ENCODE data around the gene REEP6.
A peak's percentile ranks its signal among the peaks of the same experiment; 100 is the strongest.
"Not testable (repeated sequence)": the region's sequence is repeated elsewhere in the genome, so short reads cannot be mapped to it uniquely, and the experiment has no call there.

Gene REEP6

DNA sequence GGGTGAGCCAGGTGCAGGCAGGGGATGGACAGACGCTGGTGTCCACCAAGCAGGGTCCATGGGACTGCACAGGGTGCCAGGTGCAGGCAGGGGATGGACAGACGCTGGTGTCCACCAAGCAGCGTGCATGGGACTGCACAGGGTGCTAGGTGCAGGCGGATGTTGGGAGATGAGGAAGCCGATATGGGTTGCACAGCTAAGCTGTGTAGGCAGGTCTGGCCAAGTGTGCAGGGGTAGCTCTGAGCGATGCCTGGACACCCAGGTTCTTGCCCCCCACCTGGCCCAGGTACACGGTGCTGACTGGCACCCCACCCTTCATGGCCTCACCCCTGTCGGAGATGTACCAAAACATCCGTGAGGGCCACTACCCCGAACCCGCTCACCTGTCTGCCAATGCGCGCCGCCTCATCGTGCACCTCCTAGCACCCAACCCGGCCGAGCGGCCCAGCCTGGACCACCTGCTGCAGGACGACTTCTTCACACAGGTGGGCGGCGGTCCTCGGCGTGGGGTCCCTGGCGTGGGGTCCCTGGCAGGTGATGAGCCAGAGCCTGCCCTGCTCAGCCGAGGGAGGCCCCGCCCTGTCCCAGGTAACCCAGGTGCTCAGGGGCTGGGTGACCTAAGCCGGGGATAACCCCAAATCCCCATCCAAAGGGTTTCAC is 36.8 kb downstream of the REEP6 start:
- 84% methylated on average over 27 of the region's 27 CpGs for WGBS
- Histone ChIP-seq H2BK12ac (ENCODE audit: low read length in 2 of 2) (no peak overlapping the region), H3K27me3 (ENCODE audit: control insufficient read depth in 1 of 2, insufficient read depth in 1 of 2, low read length in 2 of 2) (peaks cover 23 to 50% of the 10 kb centered on the region in 2 experiments), H2BK120ac (ENCODE audit: low read depth, low read length) (no peak overlapping the region), H4K91ac (ENCODE audit: low read length) (peak overlapping the region; percentile 40), H3K18ac (ENCODE audit: low read depth in 1 of 2, low read length in 2 of 2) (no peak overlapping the region), H3K9me3 (ENCODE audit: control insufficient read depth, low read length) (no peaks in the 10 kb centered on the region), H2AFZ (ENCODE audit: low read depth, low read length) (no peak overlapping the region), H3K4me2 (ENCODE audit: low read length, poor library complexity, severe bottlenecking) (no peak overlapping the region), H4K8ac (ENCODE audit: low read length) (no peak overlapping the region), H3K4me1 (ENCODE audit: control insufficient read depth, insufficient read depth, low read depth, low read length) (peaks cover 14% of the 10 kb centered on the region), H3K23ac (ENCODE audit: low read length in 2 of 2) (no peak overlapping the region), H3K4me3 (ENCODE audit: insufficient read depth in 1 of 2, low read depth in 1 of 2, low read length in 2 of 2) (peak overlapping the region in 1 of 2 experiments; percentile 31), H3K4ac (ENCODE audit: low read depth in 1 of 2, low read length in 2 of 2) (no peak overlapping the region), H2BK15ac (ENCODE audit: low read depth, poor library complexity, severe bottlenecking) (no peak overlapping the region), H3K36me3 (ENCODE audit: control insufficient read depth in 1 of 2, insufficient read depth in 2 of 2, low read depth in 1 of 2, low read length in 2 of 2) (peaks cover 0 to 6% of the 10 kb centered on the region in 2 experiments), H3K9ac (ENCODE audit: low read length) (no peak overlapping the region), H2AK5ac (ENCODE audit: low read length, severe bottlenecking) (no peak overlapping the region), H2BK5ac (ENCODE audit: low read depth, low read length, poor library complexity, severe bottlenecking) (no peak overlapping the region), H3K79me1 (replicated peaks; ENCODE audit: low read length, poor library complexity, severe bottlenecking) (no peaks in the 10 kb centered on the region), H3K27ac (ENCODE audit: low read length, poor library complexity, severe bottlenecking) (no peak overlapping the region), H3K14ac (ENCODE audit: low read length in 2 of 2) (no peak overlapping the region)
- no peak for DNase-seq

DNA sequence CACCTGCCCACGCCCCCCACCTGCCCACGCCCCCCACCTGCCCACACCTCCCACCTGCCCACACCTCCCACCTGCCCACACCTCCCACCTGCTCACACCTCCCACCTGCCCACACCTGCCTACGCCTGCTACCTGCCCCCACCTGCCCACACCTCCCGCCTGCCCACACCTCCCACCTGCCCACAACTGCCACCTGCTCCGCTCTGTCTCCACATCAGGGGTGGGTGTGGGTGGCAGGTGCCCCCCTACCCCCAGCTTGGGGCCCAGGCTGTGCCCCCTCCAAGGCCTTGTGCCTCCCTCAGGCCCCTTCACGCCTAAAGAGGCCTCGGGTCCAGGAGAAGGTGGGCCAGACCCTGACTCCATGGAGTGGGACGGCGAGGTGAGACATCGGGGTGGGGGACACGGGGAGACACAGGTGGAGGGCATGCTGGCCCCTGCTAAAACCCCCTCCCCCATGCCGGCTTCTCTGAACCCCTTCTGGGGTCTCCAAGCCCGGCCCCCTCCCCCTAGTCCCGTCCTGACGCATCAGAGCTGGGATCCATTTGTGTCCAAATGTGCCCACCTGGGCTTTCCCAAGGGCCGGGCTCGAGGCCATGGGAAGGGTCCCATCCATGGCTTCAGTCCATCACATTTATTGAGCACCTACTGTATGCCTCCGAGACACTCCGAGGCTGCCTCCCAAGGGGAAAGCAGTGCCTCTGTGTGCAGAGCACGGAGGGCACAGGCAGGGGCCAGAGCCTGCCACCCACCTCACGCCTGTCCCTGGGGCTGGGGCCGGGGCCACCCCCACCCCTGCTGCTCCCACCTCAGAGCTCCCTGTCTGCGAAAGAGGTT is 37.8 kb downstream of the REEP6 start:
- no peak overlapping the region for H2BK12ac ChIP-seq (ENCODE audit: low read length in 2 of 2)
- no peak overlapping the region for H3K23ac ChIP-seq (ENCODE audit: low read length in 2 of 2)
- 81% methylated on average over 21 of the region's 23 CpGs for WGBS
- no peak overlapping the region for H2BK15ac ChIP-seq (ENCODE audit: low read depth, poor library complexity, severe bottlenecking)
- H3K4ac ChIP-seq (ENCODE audit: low read depth in 1 of 2, low read length in 2 of 2): no peak overlapping the region
- H3K14ac ChIP-seq (ENCODE audit: low read length in 2 of 2): no peak overlapping the region
- H3K4me3 ChIP-seq (ENCODE audit: insufficient read depth in 1 of 2, low read depth in 1 of 2, low read length in 2 of 2): no peak overlapping the region
- no peak overlapping the region for H2BK120ac ChIP-seq (ENCODE audit: low read depth, low read length)
- no peak overlapping the region for H2AK5ac ChIP-seq (ENCODE audit: low read length, severe bottlenecking)
- DNase-seq: no peak
- H2BK5ac ChIP-seq (ENCODE audit: low read depth, low read length, poor library complexity, severe bottlenecking): no peak overlapping the region
- H3K36me3 ChIP-seq (ENCODE audit: control insufficient read depth in 1 of 2, insufficient read depth in 2 of 2, low read depth in 1 of 2, low read length in 2 of 2): peaks cover 0 to 6% of the 10 kb centered on the region in 2 experiments
- no peak overlapping the region for H3K9ac ChIP-seq (ENCODE audit: low read length)
- no peaks in the 10 kb centered on the region for H3K79me1 ChIP-seq (replicated peaks; ENCODE audit: low read length, poor library complexity, severe bottlenecking)
- no peak overlapping the region for H3K18ac ChIP-seq (ENCODE audit: low read depth in 1 of 2, low read length in 2 of 2)
- H3K9me3 ChIP-seq (ENCODE audit: control insufficient read depth, low read length): no peaks in the 10 kb centered on the region
- no peak overlapping the region for H4K91ac ChIP-seq (ENCODE audit: low read length)
- no peak overlapping the region for H4K8ac ChIP-seq (ENCODE audit: low read length)
- H3K27ac ChIP-seq (ENCODE audit: low read length, poor library complexity, severe bottlenecking): no peak overlapping the region
- H3K4me2 ChIP-seq (ENCODE audit: low read length, poor library complexity, severe bottlenecking): no peak overlapping the region
- H3K4me1 ChIP-seq (ENCODE audit: control insufficient read depth, insufficient read depth, low read depth, low read length): peaks cover 11% of the 10 kb centered on the region
- H2AFZ ChIP-seq (ENCODE audit: low read depth, low read length): no peak overlapping the region
- H3K27me3 ChIP-seq (ENCODE audit: control insufficient read depth in 1 of 2, insufficient read depth in 1 of 2, low read length in 2 of 2): peaks cover 14 to 41% of the 10 kb centered on the region in 2 experiments

DNA sequence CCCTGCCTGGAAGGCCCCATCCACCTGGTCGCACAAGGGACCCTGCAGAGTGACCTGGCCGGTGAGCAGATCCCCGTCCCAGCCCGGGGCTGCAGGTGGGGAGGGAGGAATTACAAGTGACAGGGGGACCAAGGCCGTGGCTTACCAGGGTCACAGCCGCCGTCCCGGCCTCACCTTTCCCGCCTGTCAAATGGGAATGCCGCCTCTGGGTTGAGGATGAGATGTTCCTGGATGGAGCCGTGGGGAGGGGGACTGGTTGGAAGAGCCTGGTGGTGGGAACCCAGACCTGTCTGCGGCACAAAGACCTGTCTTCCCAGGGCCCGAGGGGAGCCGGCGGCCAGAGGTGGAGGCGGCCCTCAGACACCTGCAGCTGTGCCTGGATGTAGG is 38.4 kb downstream of the REEP6 start:
- Histone ChIP-seq H4K91ac (ENCODE audit: low read length) (no peak overlapping the region), H3K9ac (ENCODE audit: low read length) (no peak overlapping the region), H3K4me3 (ENCODE audit: insufficient read depth in 1 of 2, low read depth in 1 of 2, low read length in 2 of 2) (no peak overlapping the region), H2BK5ac (ENCODE audit: low read depth, low read length, poor library complexity, severe bottlenecking) (no peak overlapping the region), H3K4ac (ENCODE audit: low read depth in 1 of 2, low read length in 2 of 2) (no peak overlapping the region), H4K8ac (ENCODE audit: low read length) (no peak overlapping the region), H2BK120ac (ENCODE audit: low read depth, low read length) (no peak overlapping the region), H2AFZ (ENCODE audit: low read depth, low read length) (no peak overlapping the region), H2BK12ac (ENCODE audit: low read length in 2 of 2) (no peak overlapping the region), H3K9me3 (ENCODE audit: control insufficient read depth, low read length) (no peaks in the 10 kb centered on the region), H3K14ac (ENCODE audit: low read length in 2 of 2) (no peak overlapping the region), H2AK5ac (ENCODE audit: low read length, severe bottlenecking) (no peak overlapping the region), H3K4me1 (ENCODE audit: control insufficient read depth, insufficient read depth, low read depth, low read length) (peaks cover 5% of the 10 kb centered on the region), H3K27me3 (ENCODE audit: control insufficient read depth in 1 of 2, insufficient read depth in 1 of 2, low read length in 2 of 2) (peaks cover 12 to 39% of the 10 kb centered on the region in 2 experiments), H3K18ac (ENCODE audit: low read depth in 1 of 2, low read length in 2 of 2) (no peak overlapping the region), H3K79me1 (replicated peaks; ENCODE audit: low read length, poor library complexity, severe bottlenecking) (no peaks in the 10 kb centered on the region), H3K27ac (ENCODE audit: low read length, poor library complexity, severe bottlenecking) (no peak overlapping the region), H3K4me2 (ENCODE audit: low read length, poor library complexity, severe bottlenecking) (no peak overlapping the region), H3K23ac (ENCODE audit: low read length in 2 of 2) (no peak overlapping the region), H3K36me3 (ENCODE audit: control insufficient read depth in 1 of 2, insufficient read depth in 2 of 2, low read depth in 1 of 2, low read length in 2 of 2) (peaks cover 0 to 6% of the 10 kb centered on the region in 2 experiments), H2BK15ac (ENCODE audit: low read depth, poor library complexity, severe bottlenecking) (no peak overlapping the region)
- WGBS: 83% methylated on average over 16 of the region's 16 CpGs
- DNase-seq: no peak

DNA sequence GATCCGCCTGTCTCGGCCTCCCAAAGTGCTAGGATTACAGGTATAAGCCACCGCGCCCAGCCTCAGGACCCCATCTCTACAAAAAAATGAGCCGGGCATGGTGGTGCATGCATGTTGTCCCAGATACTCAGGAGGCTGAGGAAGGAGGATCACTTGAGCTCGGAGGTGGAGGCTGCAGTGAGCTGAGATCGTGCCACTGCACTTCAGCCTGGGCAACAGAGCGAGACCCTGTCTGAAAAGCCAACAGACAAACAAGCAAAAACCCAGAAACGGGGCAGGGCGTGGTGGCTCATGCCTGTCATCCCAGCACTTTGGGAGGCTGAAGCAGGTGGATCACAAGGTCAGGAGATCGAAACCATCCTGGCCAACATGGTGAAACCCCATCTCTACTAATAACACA is 39.9 kb downstream of the REEP6 start:
- H3K9me3 ChIP-seq (ENCODE audit: control insufficient read depth, low read length); H3K4ac ChIP-seq (ENCODE audit: low read depth in 1 of 2, low read length in 2 of 2); H3K36me3 ChIP-seq (ENCODE audit: control insufficient read depth in 1 of 2, insufficient read depth in 2 of 2, low read depth in 1 of 2, low read length in 2 of 2); H2AK5ac ChIP-seq (ENCODE audit: low read length, severe bottlenecking); H2BK12ac ChIP-seq (ENCODE audit: low read length in 2 of 2); H3K23ac ChIP-seq (ENCODE audit: low read length in 2 of 2); H2AFZ ChIP-seq (ENCODE audit: low read depth, low read length); H4K91ac ChIP-seq (ENCODE audit: low read length); H3K79me1 ChIP-seq (replicated peaks; ENCODE audit: low read length, poor library complexity, severe bottlenecking); H2BK120ac ChIP-seq (ENCODE audit: low read depth, low read length); H3K4me2 ChIP-seq (ENCODE audit: low read length, poor library complexity, severe bottlenecking); H3K27ac ChIP-seq (ENCODE audit: low read length, poor library complexity, severe bottlenecking); H3K4me1 ChIP-seq (ENCODE audit: control insufficient read depth, insufficient read depth, low read depth, low read length); H4K8ac ChIP-seq (ENCODE audit: low read length); H2BK5ac ChIP-seq (ENCODE audit: low read depth, low read length, poor library complexity, severe bottlenecking); H3K4me3 ChIP-seq (ENCODE audit: insufficient read depth in 1 of 2, low read depth in 1 of 2, low read length in 2 of 2); H3K9ac ChIP-seq (ENCODE audit: low read length); H3K18ac ChIP-seq (ENCODE audit: low read depth in 1 of 2, low read length in 2 of 2); H2BK15ac ChIP-seq (ENCODE audit: low read depth, poor library complexity, severe bottlenecking); DNase-seq; H3K14ac ChIP-seq (ENCODE audit: low read length in 2 of 2): not testable (repeated sequence)
- 90% methylated on average over 11 of the region's 11 CpGs for WGBS
- peaks cover 0 to 27% of the 10 kb centered on the region in 2 experiments for H3K27me3 ChIP-seq (ENCODE audit: control insufficient read depth in 1 of 2, insufficient read depth in 1 of 2, low read length in 2 of 2)
